RPMI8226 (cell line): ENCODE data around the gene LEFTY1.

Experiments used
- DNase-seq: peaks from one replicate; pipeline ENCODE4 v3.0.0-alpha.2; 2015

Gene LEFTY1

DNA sequence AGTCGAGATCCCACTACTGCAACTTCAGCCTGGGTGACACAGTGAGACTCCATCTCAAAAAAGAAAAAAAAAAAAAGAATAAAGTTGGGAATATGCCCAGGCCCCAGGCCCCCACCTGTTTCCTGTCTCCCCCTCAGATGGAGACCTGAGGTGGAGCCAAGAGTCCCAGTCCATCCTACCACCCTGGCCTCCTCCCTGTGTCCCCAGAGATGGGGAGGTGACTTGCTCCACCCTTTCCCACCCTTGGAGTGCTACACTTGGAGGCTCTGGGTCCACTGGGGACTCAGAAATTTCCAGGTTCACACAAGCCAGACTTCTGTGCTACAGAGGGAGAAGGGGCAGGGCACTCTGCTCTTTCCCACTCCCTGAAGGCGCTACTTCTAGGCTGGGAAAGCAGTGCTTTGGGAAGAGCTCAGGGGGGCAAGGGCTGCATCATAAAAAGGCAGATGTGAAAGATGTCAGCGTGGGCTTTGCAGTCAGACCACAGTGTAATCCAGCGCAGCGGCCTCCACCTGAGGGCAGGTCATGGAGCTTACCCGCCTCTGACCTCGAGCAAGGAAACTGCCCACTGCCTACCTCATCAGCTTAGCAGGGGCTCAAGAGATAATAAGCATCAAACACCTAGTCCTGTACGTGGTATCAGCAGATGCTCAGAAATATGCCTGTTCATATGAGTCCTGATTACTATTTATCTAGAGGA lies 20.2 kb downstream of the LEFTY1 start:
- no peak for DNase-seq

DNA sequence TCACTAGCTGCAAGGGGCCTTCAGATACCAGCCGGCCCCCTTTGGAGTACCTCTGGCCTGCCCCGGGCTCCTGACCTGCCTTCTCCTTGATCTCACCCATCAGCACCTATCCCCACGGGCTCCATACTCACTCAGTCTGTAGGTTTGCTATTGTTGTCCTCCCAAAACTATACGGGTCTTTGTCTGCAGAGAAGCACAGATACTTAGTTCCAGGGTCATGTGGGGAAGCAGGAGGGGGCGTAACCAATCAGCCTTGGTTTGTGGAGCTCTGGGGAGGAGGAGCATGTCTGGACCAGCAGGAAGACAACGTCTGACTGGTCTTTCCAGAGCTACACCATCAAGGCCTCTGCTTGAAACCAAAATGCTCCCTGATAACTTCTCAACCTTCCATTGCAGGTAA lies 22.0 kb downstream of the LEFTY1 start:
- no peak for DNase-seq

DNA sequence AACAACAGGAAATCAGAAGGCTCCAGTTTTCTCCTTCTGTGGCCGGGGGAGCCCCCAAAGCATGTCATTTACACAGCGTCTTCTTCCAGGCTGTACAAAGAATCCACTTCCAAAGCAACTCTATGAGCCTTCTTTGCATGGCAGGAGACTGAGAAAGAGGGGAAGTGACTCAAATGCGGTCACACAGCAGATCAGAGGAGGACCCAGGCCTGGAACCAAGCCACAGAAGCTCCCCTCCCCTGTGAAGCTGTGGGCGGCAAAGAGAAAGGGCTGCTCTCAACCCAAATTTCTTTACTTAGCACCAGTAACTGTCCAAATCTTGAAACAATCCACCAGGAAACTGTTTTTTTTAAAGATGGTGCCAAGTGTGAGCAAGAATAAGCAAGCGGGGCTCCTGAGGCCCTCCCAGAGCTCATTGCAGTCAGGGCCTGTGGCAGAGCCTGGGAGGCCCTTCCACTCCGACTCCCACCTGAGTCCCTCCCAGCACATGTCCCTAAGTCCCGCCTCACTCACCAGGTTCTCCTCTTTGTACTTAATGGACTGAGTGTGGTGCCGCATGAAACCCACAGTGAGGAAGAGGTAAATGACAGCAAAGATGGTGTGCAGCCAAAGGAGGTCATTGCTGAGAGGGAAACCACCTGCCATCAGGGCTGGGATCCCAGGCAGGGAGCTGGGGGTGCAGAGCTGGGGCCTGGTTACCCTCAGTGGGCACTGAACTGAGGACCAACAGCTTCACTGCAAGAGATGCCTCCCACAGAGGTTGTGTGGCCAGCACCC lies 22.7 kb downstream of the LEFTY1 start:
- no peak for DNase-seq

DNA sequence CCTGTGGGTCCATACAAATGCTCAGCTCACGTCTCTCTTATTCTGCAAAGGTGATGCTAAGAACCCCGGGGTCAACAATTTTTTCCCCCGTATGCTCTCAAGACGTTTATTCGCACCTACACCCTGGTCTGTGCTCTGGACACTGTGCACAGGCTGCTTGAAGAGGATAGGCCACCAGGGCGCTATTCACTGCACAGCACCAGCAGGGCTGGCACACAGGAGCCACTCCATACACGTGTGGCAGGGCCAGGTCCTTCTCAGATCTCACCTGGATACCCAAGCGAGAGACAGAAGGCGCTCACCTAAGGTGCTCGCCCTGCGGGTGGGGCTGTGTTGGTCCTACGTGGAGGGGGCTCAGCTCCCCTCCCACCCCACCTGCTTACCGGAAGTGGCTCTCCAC lies 23.4 kb downstream of the LEFTY1 start:
- no peak for DNase-seq

DNA sequence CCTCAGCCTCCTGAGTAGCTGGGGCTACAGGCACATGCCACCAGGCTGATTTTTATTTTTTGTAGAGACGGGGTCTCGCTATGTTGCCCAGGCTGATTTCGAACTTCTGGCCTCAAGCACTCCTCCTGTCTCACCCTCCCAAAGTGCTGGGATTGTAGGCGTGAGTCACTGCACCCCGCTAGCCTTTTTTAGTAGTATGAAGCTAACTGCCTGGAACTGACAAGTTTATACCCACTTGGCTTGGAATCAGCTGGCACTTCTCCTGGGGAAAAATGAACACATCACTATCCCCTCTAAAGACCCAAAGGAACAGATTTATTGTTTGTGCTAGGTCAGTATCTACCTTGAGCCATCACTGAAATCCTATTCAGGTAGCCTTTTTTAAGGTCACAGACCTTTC lies 25.8 kb downstream of the LEFTY1 start:
- DNase-seq, result no peak

DNA sequence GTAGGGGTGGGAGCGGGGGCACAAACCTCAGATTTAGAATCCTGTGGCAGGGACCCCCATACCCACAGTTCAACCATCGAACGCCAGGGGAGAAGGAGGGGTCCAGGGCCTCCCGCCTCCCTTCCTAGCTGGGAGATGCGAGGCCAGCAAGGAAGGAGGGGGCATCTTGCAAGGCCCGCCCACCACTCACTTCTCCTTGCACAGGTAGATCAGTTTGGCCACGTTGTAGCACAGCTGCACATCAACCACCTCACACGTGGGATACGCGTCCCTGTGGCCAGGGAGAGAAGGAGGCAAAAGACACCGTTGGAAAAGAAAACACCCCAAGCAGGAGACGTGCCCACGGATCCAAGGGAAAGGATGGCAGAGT lies 26.4 kb downstream of the LEFTY1 start:
- no peak for DNase-seq

DNA sequence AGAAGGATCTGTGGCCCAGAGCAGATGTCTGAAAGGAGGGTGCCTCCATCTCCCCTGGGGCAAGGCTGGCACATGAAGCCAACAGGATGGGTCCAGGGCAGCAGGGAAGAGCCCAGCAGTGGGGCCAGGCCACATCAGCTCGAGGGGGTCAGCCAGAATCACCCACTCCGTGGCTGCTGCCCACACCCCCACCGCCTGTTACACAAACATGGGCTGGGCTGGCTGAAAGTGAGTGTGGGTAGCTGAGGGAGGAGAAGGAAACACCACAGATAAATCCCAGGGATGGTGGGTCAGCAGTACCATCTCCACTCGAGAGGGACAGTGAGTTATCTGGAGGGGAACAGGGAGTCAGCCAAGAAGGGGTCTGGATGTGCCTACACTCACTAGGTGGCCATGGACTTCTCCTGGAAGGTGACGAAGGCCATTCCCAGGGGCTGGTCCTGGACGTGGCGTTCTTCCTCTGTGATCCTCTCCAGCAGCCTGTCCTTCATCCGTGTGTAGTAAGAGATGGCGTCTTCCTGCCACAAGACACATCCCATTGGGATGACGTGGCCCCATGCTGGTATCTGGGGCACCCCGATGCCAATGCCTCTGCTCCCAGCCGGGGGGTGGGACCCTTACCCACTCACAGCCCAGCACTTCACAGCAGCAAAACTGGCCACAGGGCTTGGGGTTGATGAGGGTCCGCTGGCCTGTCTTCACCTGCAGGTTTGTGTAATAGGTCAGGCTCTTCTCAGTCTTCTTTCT lies 26.9 kb downstream of the LEFTY1 start:
- no peak for DNase-seq

DNA sequence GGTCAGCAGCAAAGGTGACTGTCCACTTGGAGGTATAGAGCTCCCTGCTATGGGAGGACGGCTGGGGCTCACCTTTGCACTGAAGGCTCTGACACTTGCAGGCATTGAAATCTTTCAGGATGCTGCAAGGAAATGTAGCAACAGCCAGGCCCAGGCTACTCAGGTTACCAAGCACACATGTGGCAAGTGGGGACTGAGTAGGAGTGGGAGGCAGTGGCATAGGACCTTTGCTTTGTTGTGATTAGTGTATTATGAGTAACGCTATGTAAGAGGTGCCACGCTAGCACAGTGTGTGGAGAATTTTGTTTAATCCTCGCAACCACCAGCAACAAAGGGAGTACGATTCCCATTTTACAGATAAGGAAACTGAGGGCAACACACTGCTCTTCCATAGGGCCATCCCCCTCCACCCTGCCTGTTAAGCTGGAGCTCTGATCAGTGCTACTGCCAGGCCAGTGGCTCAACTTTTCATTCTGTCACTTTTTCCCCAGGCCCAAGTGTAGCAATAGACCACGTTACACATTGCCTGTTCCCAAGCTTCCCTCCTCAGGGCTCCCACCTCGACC lies 28.0 kb downstream of the LEFTY1 start:
- no peak for DNase-seq

DNA sequence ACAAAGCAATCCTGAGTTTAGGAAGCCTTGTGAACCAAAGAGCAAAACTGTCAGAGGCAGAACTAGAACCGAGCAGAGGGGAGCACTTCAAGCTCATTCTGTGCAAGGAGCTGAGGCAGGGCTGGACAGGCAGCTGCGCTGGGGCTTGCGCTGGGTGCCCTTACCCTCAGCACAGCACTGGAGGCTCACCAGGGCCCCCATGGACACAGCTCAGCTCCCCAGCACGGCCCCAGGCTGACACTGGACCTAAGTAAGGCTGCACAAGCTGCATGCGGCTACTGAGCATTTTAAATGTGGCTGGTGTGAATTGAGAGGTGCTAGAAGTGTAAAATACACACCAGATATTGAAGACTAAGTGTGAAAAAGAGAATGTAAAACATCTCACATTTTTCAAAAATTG lies 28.8 kb downstream of the LEFTY1 start:
- DNase-seq, result no peak

DNA sequence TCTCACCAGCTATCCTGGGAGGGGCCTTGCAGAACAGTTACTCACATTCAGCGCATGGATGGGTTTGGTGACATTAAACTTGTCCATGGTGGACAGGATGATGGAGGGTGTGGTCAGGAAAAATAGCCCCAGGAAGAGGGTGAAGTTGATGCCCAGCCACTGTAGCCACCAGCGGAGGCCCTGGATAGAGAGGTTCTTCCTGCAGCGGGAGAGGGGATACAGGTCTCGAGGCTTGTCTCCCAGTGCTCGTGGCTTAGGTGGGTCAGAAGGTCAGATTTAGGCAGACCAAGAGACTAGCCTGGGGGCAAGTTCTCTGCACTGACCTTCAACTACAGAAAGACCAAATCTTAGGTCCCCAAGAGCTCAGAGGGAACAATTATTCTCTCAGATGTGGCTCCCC lies 29.8 kb downstream of the LEFTY1 start:
- no peak for DNase-seq

DNA sequence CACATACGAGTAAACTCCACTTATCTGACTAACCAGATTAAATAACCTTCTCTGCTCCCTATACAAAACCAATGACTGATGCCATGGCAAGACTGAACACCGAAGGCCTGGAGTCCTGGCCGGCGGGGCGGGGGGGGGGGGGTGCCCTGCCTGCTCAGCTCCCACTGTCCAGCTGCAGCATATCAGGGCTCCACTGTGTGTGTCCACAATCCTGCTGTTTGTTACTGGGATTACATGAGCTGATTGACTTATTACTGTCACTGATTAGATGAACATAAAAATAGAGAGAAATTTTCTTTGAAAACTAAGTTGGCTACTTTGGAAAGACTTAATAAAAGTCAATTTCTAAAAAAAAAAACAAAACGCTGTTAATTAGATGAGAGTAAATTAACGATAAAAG lies 31.7 kb downstream of the LEFTY1 start:
- no peak for DNase-seq

DNA sequence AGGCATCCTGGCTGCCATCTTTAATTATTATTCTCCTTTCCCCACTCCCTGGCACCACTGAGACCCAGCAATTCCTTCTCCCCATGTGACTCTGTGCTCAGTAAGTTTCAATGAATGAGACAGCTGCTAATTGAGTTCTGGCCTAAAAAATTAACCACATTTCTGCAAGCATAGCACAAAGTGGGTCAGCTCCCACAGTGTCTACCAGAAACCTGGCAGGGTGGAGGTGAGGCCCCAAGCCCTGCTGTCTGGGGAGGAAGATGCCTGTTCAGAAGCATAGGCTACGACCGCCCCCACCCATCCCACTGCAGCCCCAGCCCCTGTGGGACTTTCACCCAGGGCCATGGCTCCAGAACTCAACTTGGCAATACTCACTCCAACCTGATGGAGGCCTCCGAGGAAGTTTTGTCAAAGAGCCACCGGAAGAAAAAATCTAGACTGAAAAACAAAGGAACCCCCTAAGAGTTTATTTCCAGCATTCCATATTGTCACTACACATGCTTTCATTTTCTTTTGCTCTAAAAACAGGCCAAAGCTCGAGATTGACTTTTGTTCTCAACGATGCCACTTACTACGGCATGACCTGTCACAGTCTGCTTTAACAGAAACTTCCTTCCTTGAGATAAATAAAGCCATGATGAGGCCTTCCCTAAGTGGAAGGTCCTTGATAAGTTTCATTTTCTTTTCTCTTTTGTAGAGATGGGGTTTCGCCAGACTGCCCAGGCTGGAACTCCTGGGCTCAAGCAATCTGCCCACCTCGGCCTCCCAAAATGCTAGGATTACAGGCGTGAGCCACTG lies 33.2 kb downstream of the LEFTY1 start:
- peak; percentile 78 for DNase-seq

DNA sequence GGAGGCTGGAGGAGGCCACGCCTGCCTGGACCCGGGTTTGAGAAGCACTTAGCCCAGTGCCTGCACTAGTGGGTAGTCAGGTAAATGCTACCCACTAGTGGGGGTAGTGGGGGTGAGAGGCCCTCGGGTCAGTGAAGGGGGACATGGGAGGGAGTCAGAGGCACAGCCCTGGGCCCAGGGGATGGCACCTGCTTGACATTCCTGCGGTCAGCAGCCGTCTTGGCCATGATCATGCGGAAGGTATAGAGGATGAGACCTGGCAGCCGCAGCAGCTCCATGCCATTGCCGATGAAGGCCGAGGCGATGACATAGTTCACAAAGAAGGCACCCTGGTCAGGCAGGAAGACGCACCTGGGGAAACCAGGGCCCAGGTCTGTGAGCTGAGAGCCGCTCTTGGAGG lies 35.5 kb downstream of the LEFTY1 start:
- DNase-seq, result no peak

DNA sequence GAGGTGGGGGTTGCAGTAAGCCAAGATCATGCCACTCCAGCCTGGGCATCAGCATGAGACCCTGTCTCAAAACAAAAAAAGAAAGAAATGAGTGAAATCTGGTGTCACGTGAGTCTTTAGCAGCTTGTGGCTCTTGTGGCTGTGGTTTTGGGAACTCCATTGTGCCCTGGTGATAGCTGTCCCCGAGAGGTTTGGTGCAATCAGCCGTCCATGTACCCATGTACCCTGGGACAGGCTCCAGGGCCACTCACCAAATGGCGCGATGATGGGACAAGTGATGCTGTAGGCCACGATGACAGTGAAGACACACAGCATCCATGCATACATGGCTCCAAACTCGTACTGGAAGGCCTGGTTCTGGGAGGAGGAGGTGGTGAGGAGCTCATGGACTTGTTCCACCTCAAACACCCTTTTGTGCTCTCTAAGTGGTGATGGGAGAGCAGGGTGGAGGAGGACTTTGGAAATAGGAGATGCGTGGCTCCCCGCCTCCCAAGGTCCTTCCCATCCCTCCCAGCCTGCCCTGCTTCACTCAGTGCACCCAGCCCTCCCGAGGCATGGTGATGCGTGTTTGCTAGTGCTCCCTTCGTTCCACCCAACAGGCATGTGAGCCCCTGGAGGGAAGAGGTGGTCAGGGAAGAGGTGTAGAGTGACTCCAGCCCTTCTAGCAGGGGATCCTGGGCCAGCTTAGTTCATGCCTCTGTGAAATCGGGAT lies 36.4 kb downstream of the LEFTY1 start:
- DNase-seq, result no peak

DNA sequence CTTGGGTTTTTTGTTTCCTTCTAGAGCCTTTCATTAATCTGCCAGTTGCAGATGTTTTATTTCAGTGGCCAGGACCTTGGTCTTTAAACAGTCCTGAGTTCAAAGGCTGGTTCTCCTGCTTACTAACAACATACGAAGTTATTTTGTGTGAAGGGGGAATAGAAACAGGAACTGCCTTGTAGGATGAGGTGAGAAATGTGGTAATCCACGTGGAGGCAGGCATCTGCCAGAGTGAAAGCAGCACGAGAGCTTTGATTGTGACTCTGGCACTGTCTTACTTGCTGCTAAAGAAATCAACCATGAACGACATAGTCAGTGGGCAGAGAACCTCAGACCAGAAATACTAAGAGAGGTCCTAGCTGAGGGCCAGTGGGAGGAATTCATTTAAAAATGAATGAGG lies 37.1 kb downstream of the LEFTY1 start:
- DNase-seq, result peak; percentile 73

DNA sequence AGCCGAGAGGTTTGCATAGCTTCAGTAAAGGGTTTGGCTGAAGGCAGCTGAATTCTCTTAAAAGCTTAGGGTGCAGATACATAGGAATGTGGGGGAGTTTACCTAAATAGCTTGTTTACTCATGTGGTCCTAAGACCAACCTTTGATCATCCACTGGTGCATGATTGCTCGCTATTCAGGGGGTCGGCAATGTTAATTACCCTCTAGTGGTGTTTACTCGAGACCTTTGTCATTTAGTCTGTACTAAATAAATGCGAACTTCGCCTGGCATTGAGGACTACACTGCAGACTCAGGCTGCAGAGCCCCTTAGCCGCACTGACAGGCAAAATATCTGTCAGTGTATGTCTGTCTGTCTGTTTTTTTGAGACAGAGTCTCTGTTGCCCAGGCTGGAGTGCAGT lies 38.6 kb downstream of the LEFTY1 start:
- DNase-seq, result no peak

DNA sequence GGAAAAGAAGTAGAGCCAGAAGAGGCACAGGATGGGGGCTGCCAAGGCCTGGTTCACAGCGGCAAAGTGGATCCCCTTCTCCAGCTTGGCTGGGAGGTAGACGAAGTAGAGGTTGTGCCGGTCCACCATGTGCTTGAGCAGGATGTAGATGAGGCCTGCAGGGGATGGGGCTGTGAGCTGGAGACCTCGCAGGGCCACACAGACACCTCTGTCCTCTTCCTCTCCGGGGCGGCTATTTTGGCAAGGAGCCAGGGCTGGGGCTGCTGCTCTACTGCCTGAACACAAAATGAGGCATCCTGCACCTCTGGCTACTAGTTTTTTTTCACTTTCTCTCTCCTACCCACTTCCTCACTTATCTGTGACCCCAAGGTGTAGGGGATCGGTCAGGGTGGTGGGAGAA lies 39.0 kb downstream of the LEFTY1 start:
- peak; percentile 85 for DNase-seq

DNA sequence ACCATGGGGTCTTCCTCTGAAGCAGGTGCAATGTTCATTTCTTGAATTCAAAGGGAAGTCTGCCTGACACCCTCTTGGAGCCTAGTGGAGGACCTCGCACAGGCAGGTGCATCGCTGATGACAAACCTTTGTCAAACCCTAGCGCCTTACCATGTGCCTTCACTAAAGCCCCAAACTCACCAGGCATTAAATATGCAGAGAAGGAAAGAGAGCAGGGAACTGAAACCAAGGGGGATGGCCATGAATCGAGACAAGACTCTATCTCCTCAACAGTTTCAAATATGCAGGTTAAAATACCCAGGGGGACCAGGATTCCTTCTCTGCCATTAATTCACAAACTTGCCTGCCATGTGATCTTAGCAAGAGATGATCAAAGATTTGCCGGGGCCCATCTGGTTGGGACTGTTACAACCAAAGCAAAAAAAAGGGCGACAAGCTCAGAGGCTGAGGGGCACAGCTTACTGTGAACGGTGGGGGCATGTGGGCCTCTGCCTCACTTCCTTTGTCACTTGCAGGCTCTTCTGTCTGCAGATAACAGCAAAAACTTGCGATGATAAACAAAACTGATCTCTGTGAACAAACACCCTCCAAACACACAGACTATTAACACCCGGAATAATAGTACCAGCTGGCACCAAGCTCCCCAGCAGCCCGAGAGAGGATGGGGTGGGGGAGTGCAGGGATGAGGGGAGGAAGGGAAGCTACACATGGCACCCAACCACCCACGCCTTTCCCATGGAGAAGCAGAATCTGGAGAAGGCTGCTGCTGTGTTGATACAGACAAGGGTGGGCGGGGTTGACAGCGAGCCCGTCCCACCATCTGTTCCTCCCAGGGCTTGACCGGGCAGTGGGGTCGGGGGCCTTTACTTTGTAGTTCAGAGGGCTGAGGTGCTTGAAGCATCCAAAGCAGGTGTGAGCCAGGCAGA lies 40.7 kb downstream of the LEFTY1 start:
- DNase-seq, result peak; percentile 90

DNA sequence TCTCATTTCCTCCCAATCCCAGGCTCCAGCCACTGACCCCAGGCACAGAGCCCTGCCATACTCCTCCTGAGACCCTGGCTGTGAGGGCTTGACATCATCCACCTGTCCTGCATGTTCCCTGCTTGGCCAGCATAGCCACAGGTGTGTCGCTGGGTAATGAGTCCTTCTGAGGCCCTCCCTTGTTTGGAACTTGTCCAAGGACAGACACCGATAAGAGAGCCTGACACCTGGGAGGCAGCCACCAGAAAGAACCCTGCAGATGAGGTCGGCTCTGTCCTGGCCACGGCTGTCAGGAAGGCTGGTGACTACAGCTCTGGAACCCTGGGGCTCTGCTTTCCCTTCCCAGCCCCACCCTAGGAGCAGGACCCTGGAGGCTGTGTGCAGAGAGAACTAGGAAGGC lies 41.3 kb downstream of the LEFTY1 start:
- peak; percentile 93 for DNase-seq

DNA sequence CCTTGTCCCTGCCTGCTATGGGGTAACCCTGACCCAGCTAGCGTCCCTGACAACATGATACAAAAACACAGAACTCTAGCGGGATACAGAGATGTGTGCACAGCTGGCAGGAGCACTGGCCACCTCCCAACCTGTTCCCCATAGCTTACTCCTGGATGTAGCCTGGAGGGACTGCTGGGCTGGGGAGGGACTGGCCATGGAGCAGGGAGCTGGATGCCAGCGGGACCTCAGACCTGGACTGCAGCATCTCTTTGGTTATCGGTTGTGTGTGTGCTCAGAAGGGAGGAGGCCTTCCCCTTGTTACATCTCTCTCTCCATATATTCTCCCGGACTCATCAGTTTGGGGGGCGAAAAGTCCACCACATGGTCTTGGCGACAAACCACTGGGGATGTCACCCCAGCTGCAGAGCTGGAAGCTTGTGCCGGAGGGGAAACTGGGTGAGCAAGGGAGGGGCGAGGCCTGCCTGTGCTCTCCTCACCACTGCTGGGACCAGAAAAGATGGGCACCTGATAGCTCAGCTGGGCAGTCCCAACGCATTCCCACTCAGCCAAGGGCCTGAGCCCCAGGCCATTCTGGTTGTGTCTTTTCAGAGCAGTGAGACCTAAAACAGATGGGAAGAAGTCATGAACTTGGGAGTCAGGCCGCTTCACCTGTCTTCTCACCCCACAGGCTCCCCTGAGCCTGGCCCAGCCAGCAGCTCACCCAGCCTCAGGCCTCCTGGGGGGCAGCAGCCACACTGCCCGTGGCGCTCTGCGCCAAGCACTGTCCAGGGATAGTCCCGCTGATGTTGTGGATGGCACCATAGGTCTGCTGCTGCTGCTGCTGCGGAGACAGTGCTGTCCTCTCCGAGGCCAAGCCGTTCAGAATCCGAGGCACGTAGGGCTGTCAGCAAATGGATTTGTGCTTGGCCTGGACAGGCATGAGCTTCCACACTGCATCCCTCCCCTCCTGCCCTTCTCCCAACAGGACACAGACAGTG lies 42.3 kb downstream of the LEFTY1 start:
- DNase-seq, result no peak
